Pancreas (tissue), 10 donors: Measurements from ENCODE around the gene DNAH1. TPM values are rescaled to one million over a fixed set of nuclear protein-coding genes. Genes with fewer than 3 reads are reported as not detected.
A peak's percentile ranks its signal among the peaks of the same experiment; 100 is the strongest.

Experiments
- ATAC-seq, 4 donors: fragments of 200-7000 bp; cut with Tn5 transposase; one replicate each; pipeline versions ENCODE4 v1.8.0 to v1.9.1; 2020; ENCODE audit warnings: mild to moderate bottlenecking in 4 of 4, moderate library complexity in 4 of 4
- DNase-seq, 6 donors: peaks; one replicate each; pipeline ENCODE4 v3.0.0-alpha.2; 2020
- FAIRE-seq: peaks from 2 replicates; lab custom pipeline; 2012; peaks lifted over from hg19 to GRCh38; lab: Jason Lieb, UNC
- H3K27ac ChIP-seq, 4 donors: fragments of 200-600 bp; sonication (generic); 1 replicate in 3 of 4; 2 replicates in 1 of 4; pipeline versions ENCODE4 v1.5.0 to v1.8.0; 2020
- H3K27me3 ChIP-seq, 4 donors: fragments of 200-600 bp; one replicate each; pipeline ENCODE4 v1.8.0; 2021
- H3K36me3 ChIP-seq, 3 donors: fragments of 200-600 bp; sonication (generic) in 1 of 3; one replicate each; pipeline versions ENCODE4 v1.5.0 to v1.8.0; 2020 to 2021
- H3K4me1 ChIP-seq, 3 donors: fragments of 200-600 bp; one replicate each; pipeline ENCODE4 v1.8.0; 2021
- H3K4me3 ChIP-seq, 4 donors: fragments of 200-600 bp; sonication (generic) in 2 of 4; one replicate each; pipeline versions ENCODE4 v1.5.0 to v1.8.0; 2020 to 2021
- H3K9me3 ChIP-seq, 4 donors: fragments of 200-600 bp; one replicate each; pipeline ENCODE4 v1.8.0; 2021
- CTCF ChIP-seq, 4 donors: fragments of 200-600 bp; sonication (generic) in 3 of 4; IDR thresholded peaks; one replicate each; pipeline versions ENCODE4 v1.5.0 to v1.8.0; 2021; ENCODE audit warnings: antibody characterized with exemption in 4 of 4
- WGBS, 2 donors: extraction: QIAGEN DNeasy Blood & Tissue Kit; methylation state at CpG; one replicate each; pipeline ENCODE4 v1.1.7; 2013; 5-methylcytosine and 5-hydroxymethylcytosine counted together
- intact Hi-C, 3 donors: fragments of 100-400 bp; cut with DNase I; formaldehyde crosslinking; loops; one replicate each; pipeline versions ENCODE4 v1.11.1 to v1.14.2; 2022
- polyA plus RNA-seq, 2 donors: library from polyadenylated mRNA; stranded (reverse); fragments of 200-250 nt; gene quantifications; one replicate each; pipeline ENCODE4 v1.2.3, GENCODE V29; 2013
- total RNA-seq, 6 donors: library from RNA; stranded (reverse); fragmentation: NEBNext Ultra II Directional in 4 of 6; extraction: Animal tissue kit (Norgen Biotek cat#: 25700) in 4 of 6; gene quantifications; one replicate each; pipeline versions ENCODE4 v1.2.1 to v1.2.4, GENCODE V29; 2021 to 2023
- donor health status: healthy with polysubstance abuse.
- donor health status: DM: no; HTN: no; CAD: no; lungs with moderate emphysema.
- donor health status: DM: no; HTN: no; CAD: no.
- donor health status: control.
- donor health status: control.
- donor health status: Bipolar disorder and iron deficiency.
- donor health status: DM: yes; HTN: yes; CAD: no.
- donor health status: DM: no; HTN: no; CAD: no.
- donor health status: DM: no; HTN: no; CAD: no.
- donor health status: DM: yes; HTN: yes; CAD: no.

DNAH1 gene
- total and polyA plus RNA-seq, 8 donors = 2.9 to 11.4 (median 4.6) TPM

- intact Hi-C loops = no loop called here
- 90 to 91% methylated on average over 10 of the region's 10 CpGs for WGBS, 2 donors
Observed at GRCh38 chr3:52394751-52395502, 78.8 kb downstream of the DNAH1 start.

GRCh38 chr3:52395503-52395865, 79.4 kb downstream of the DNAH1 start:
- DNase-seq (peak in 3 of 6 donors; percentile 14 to 48 (median 42)), ATAC-seq (no peak), FAIRE-seq (no peak)
- Histone ChIP-seq H3K27me3 (no peaks in the 10 kb centered on the region), H3K36me3 (peaks cover 0 to 11% (median 0%) of the 10 kb centered on the region in 3 donors), H3K9me3 (no peaks in the 10 kb centered on the region), H3K27ac (no peak overlapping the region), H3K4me1 (no peaks in the 10 kb centered on the region), H3K4me3 (no peak overlapping the region)
- WGBS, 2 donors = 79 to 95% methylated on average over 8 of the region's 8 CpGs
- no peak for TF ChIP-seq CTCF (IDR thresholded peaks at IDR 0.05)
- intact Hi-C loops = no loop called here

More at GRCh38 chr3:52394751-52395502, 78.8 kb downstream of the DNAH1 start:
- FAIRE-seq (no peak), ATAC-seq (no peak), DNase-seq (peak in 3 of 6 donors; percentile 15 to 69 (median 45))
- no peak for TF ChIP-seq CTCF (IDR thresholded peaks at IDR 0.05)
- Histone ChIP-seq H3K9me3 (no peaks in the 10 kb centered on the region), H3K27ac (no peak overlapping the region), H3K4me1 (no peaks in the 10 kb centered on the region), H3K27me3 (no peaks in the 10 kb centered on the region), H3K36me3 (peaks cover 0 to 11% (median 0%) of the 10 kb centered on the region in 3 donors), H3K4me3 (no peak overlapping the region)

- Histone ChIP-seq H3K4me3 (no peak overlapping the region), H3K36me3 (peaks cover 0 to 11% (median 0%) of the 10 kb centered on the region in 3 donors), H3K9me3 (no peaks in the 10 kb centered on the region), H3K27me3 (no peaks in the 10 kb centered on the region), H3K4me1 (no peaks in the 10 kb centered on the region), H3K27ac (no peak overlapping the region)
- WGBS, 2 donors = 89 to 93% methylated on average over 25 of the region's 25 CpGs
- intact Hi-C loops = no loop called here
- no peak for ATAC-seq
- peak in 3 of 6 donors; percentile 14 to 48 (median 39) for DNase-seq
- FAIRE-seq = no peak
- no peak for TF ChIP-seq CTCF (IDR thresholded peaks at IDR 0.05)
Observed at GRCh38 chr3:52396011-52396906, 80.1 kb downstream of the DNAH1 start.

- H3K9me3 ChIP-seq = no peaks in the 10 kb centered on the region
- FAIRE-seq (no peak), DNase-seq (peak in 3 of 6 donors; percentile 7 to 44 (median 30)), ATAC-seq (no peak)
- peaks cover 0 to 13% (median 2%) of the 10 kb centered on the region in 3 donors for H3K36me3 ChIP-seq
- intact Hi-C loops = no loop called here
- no peak overlapping the region for H3K4me3 ChIP-seq
- H3K27me3 ChIP-seq = no peaks in the 10 kb centered on the region
- no peaks in the 10 kb centered on the region for H3K4me1 ChIP-seq
- H3K27ac ChIP-seq = no peak overlapping the region
- WGBS, 2 donors = 90 to 96% methylated on average over 10 of the region's 10 CpGs
- no peak for TF ChIP-seq CTCF (IDR thresholded peaks at IDR 0.05)
Observed at GRCh38 chr3:52396907-52397591, 80.9 kb downstream of the DNAH1 start.
